Left colon (tissue), 2 donors: ENCODE results near the gene LYZL6. TPM values are rescaled to one million over a fixed set of nuclear protein-coding genes. Genes with fewer than 3 reads are reported as not detected.
A peak's percentile ranks its signal among the peaks of the same experiment; 100 is the strongest.

Experiments
- ATAC-seq: fragments of 200-7000 bp; cut with Tn5 transposase; one replicate; pipeline ENCODE4 v1.9.1; 2020; ENCODE audit warnings: mild to moderate bottlenecking, moderate library complexity
- DNase-seq, 2 donors: peaks; one replicate each; pipeline ENCODE4 v3.0.0-alpha.2; 2020
- intact Hi-C, 2 donors: fragments of 100-400 bp; cut with DNase I in 1 of 2; cut with micrococcal nuclease in 1 of 2; formaldehyde crosslinking; loops; one replicate each; pipeline versions ENCODE4 v1.11.2 to v1.14.0; 2022; cut with DNase I, micrococcal nuclease
- total RNA-seq, 2 donors: library from RNA; stranded (reverse); fragmentation: NEBNext Ultra II Directional; extraction: Animal tissue kit (Norgen Biotek cat#: 25700); gene quantifications; one replicate each; pipeline ENCODE4 v1.2.1, GENCODE V29; 2021
- donor health status: DM: no; HTN: no; CAD: no.
- donor health status: DM: yes; HTN: yes; CAD: no.

The LYZL6 gene
- total RNA-seq, 2 donors from 2014 or later: not detected

- intact Hi-C loops: no loop called here
- no peak for ATAC-seq
- DNase-seq: no peak
Measured at GRCh38 chr17:35892091-35893035, 51.1 kb downstream of the LYZL6 start.

GRCh38 chr17:35891269-35891668 lies 52.2 kb downstream of the LYZL6 start:
- DNase-seq: no peak
- intact Hi-C loops: no loop called here
- ATAC-seq: no peak

- DNase-seq: peak; percentile 23 to 36
- peak; percentile 36 for ATAC-seq
- intact Hi-C loops: no loop called here
Measured at GRCh38 chr17:35890774-35891155, 52.7 kb downstream of the LYZL6 start.

- ATAC-seq (no peak), DNase-seq (no peak)
- intact Hi-C loops: no loop called here
Measured at GRCh38 chr17:35889818-35890773, 53.4 kb downstream of the LYZL6 start.

DNA sequence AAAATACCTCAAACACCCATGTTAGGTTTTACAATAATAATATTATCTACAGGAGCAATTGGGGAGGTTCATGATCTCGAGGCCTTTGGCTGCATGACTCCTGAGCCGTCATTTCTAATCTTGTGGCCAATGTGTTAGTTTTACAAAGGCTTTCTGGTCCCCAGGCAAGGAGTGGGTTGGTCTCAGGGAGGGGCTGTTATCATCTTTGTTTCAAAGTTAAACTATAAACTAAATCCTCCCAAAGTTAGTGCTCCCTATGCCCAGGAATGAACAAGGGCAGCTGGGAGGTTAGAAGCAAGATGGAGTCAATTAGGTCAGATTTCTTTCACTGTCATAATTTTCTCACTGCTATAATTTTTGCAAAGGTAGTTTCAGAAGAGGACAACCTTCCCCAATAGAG lies 54.3 kb downstream of the LYZL6 start:
- no peak for ATAC-seq
- DNase-seq: no peak
- intact Hi-C loops: no loop called here

Other genes starting within 250 kb of the LYZL6 start
- under 1 TPM in 1 of 2 donors, not detected in 1; 0.31 TPM for gene RASL10B, start 212.1 kb downstream of the LYZL6 start, total RNA-seq
- gene GAS2L2, start 190.5 kb downstream of the LYZL6 start, total RNA-seq: under 1 TPM in 1 of 2 donors, not detected in 1; 0.08 TPM
- not detected for gene C17orf50, start 182.8 kb downstream of the LYZL6 start, total RNA-seq
- 10 to 100 TPM; 62.7 to 83.0 TPM for gene MMP28, start 148.1 kb downstream of the LYZL6 start, total RNA-seq
- 100 to 1,000 TPM; 112 to 143 TPM for gene TAF15, start 134.2 kb downstream of the LYZL6 start, total RNA-seq
- gene HEATR9, start 74.8 kb downstream of the LYZL6 start, total RNA-seq: not detected
- 1 to 10 TPM; 4.4 to 8.3 TPM for gene CCL5, start 63.4 kb downstream of the LYZL6 start, total RNA-seq
- gene RDM1, start 12.9 kb downstream of the LYZL6 start, total RNA-seq: 1 to 10 TPM in 1 of 2 donors, under 1 TPM in 1; 0.36 to 2.1 TPM
- gene CCL16, start 37.8 kb upstream of the LYZL6 start, total RNA-seq: under 1 TPM in 1 of 2 donors, not detected in 1; 0.25 TPM
- 1 to 10 TPM; 2.3 to 4.3 TPM for gene CCL14, start 43.0 kb upstream of the LYZL6 start, total RNA-seq
- 10 to 100 TPM; 79.8 to 81.3 TPM for gene CCL15, start 57.8 kb upstream of the LYZL6 start, total RNA-seq
- 1 to 10 TPM in 1 of 2 donors, not detected in 1; 3.7 TPM for gene CCL23, start 74.3 kb upstream of the LYZL6 start, total RNA-seq
- 1 to 10 TPM in 1 of 2 donors, under 1 TPM in 1; 0.85 to 1.2 TPM for gene CCL18, start 120.6 kb upstream of the LYZL6 start, total RNA-seq
- 1 to 10 TPM; 2.0 to 4.2 TPM for gene CCL3, start 146.4 kb upstream of the LYZL6 start, total RNA-seq
- gene CCL4, start 160.1 kb upstream of the LYZL6 start, total RNA-seq: 1 to 10 TPM; 2.2 to 4.5 TPM
- gene TBC1D3B, start 232.9 kb upstream of the LYZL6 start, total RNA-seq: 1 to 10 TPM; 7.4 to 8.9 TPM